GM19438 (cell line): ENCODE results near the gene LPXN.
A peak's percentile ranks its signal among the peaks of the same experiment; 100 is the strongest.
"Not testable (repeated sequence)": the region's sequence is repeated elsewhere in the genome, so short reads cannot be mapped to it uniquely, and the experiment has no call there.

ENCODE experiments used
- ATAC-seq: cut with Tn5 transposase; IDR thresholded peaks from one replicate; pipeline ENCODE4 v1.9.1; 2021; ENCODE audit warnings: low read depth; ENCODE audit not compliant: unreplicated experiment

The LPXN gene

DNA sequence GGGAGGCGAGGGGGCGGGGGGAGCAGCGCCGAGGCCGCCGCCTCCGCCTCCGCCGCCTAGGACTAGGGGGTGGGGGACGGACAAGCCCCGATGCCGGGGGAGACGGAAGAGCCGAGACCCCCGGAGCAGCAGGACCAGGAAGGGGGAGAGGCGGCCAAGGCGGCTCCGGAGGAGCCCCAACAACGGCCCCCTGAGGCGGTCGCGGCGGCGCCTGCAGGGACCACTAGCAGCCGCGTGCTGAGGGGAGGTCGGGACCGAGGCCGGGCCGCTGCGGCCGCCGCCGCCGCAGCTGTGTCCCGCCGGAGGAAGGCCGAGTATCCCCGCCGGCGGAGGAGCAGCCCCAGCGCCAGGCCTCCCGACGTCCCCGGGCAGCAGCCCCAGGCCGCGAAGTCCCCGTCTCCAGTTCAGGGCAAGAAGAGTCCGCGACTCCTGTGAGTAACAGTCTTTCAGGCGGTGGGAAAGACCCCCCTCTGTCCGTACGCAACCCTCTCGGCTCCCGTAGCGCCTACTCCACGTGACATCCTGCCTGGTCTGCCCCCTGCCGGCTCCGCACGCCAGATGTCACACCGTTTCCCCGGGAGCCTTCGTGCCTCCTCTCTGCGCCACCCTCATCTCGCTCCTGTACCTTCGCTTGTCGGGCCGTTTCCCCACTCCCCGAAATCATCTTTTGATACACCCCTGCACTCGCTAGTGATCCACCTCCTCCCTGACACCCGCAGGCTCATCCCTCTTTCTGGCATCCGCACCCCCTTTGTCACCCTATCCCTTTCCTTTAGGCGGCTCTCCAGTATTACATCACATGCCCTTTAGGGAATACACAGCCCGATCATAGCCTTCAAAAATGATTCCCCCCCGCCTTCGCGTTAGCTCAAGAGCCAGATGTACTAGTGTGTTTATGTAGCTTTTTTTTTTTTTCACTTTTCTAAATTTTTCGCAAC lies 3.8 kb upstream of the LPXN start:
- peak; percentile 41 for ATAC-seq

DNA sequence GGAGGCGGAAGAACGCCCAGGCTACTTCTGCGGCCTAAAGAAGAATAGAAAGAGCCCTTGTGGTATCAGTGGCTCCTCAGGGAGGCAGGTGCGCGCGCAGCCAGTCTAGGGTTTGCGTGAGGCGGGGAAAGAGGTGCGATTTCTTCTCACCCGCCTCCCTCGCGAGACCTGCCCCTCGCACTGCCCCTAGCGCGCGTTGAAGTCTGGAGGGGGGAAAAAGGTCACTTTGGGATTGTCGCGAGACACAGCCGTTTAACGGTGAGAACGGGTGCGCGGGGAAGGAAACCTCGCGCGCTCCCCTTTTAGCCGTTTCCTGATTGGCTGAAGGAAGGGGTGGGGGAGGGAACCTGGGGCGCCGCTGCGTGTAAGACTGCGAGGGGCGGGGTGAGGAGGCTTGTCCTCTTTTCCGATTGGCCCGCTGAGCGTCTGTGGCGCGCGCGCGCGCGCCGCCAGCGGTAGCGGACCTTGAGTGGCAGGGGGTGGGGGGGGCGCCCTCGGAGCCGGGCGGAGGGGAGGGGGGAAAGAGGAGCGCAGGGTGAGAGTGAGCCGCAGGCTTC lies 3.1 kb upstream of the LPXN start, which contains the start of gene ZFP91:
TSS of gene ZFP91 (plus strand) at position 429 of the 557 bp plus-strand sequence. CDS start 219 bp downstream, outside the sequence.
- peak; percentile 21 for ATAC-seq

DNA sequence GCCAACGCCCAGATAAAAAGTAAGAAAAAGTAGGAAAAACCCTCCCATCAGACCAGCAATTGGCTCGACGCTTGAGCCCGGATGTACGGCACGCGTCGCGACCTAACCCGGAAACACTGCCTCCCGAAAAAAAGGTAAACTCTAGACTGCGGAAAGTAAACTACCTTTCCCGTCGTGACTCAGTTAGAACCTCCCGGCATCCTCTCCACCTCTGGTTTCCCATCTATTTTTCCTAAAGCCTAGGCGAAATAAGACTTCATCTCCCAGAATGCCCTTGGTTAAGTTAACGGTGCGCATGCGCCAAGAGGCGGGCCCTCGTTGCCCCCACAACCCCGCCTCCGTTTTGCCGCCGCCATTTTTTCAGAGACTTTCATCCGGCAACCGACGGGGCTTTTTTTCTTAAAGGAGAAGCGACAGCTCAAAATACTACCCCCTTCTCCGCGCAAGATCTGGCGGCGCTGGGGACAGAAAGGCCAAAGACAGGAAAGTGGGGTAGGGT lies 2.5 kb upstream of the LPXN start:
- peak; percentile 26 for ATAC-seq

DNA sequence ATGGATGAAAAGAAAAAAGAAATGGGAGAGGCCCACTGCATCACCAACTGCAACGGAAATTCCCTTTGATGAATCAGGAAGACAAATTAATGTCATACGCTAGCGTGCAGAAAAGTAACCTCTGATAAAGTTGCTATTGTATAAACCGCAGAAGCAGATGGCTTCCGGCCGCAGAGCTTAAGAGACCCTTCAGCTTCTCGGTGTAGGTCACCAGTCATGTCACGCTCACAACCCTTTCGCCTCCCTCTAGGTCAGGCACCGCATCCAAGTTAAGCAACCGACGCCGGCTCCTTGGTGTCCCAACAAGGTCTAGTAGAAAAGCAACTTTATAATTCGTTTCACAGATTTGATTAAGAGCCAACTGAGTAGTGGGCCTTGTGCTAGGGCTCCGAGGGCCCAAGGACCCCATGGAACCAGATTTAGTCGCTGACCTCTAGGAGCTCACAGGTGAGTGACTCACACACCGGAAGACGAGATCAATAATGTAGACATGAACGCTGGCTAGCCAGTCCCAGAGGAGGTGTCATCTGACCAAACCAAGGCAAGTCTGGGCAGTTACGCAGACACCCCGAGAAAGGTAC lies 2.0 kb upstream of the LPXN start:
- peak; percentile 38 for ATAC-seq

DNA sequence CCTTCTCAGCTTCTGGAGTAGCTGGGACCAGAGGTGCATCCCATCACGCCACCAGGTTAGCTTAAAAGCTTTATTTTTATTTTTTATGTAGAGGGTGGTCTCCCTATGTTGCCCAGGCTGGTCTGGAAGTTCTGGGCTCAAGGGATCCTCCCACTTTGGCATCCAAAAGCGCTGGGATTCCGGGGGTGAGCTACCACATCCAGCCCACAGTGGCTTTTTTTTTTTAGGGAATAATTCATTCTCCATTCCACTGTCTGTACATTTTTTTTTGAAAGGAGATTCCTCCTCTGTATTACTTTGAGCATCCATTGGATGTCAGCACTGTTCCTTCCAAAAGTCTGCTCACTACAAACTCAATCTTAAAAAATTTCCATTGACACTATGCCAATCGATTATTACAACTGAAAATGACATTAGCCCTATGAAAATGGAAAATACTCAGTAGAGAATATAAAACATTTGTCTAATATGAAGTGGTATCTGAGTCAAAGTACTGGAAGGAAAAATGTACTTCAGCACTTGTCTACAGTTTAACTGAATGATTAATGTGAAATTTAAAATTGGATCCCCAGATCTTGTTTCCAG lies 1.3 kb upstream of the LPXN start:
- no peak for ATAC-seq

DNA sequence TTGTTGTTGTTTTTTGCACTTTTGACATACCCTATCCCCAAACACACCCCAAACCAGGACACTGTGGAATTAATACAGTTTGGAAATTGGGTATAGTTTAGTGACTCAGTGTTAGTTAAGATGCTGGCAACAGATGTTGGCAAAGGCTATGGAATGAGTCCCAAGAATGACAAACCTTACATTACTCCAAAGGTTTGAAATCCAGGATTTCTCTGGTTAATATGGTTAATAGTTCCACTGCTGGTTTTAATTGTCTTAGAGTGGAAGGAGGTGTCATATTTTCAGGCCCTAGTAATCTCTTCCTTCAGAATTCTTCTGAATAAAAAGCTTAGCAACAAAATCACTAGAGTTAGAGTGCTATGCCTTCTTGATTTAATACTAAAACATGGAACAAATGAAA lies 775 bp downstream of the LPXN start:
- ATAC-seq = no peak

DNA sequence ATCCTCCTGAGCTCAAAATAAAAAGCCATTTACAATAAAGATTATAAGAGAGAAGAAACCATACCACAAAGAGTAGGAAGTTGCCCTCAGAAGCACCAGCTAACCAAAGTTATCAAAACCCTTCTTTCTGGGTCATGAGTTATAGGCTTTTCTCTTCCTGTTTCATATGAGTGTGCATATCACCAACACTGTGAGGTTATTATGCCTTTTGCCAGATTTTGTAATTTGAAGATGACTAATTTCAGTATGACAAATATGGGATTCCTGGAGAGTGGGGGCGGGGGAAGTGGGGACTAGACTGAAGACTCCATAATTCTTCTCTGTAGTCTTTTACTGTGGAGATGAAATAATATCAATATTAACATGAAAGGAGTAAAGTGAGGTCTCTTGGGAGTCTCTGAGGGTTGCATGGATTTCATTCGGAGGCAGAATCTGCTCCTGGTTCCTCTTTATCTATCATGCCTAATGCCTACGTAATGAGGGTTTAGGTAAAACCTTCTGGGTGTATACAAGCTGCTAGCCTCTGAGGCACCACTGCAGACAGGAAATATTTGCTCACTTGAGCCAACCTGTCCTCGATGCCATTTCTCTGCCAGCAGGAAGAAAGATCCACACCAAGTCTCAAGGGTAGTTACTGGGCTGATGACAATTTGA lies 2.1 kb downstream of the LPXN start:
- peak; percentile 26 for ATAC-seq

DNA sequence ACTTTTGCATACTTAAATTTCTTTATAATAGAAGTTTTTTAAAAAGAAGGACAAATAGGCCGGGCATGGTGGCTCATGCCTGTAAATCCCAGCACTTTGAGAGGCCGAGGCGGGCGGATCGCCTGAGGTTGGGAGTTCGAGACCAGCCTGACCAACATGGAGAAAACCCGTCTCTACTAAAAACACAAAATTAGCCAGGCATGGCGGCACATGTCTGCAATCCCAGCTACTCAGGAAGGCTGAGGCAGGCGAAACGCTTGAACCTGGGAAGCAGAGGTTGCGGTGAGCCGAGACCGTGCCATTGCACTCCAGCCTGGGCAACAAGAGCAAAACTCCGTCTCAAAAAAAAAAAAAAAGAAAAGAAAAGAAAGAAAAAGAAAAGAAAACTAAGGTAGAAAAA lies 2.8 kb downstream of the LPXN start:
- ATAC-seq = not testable (repeated sequence)

DNA sequence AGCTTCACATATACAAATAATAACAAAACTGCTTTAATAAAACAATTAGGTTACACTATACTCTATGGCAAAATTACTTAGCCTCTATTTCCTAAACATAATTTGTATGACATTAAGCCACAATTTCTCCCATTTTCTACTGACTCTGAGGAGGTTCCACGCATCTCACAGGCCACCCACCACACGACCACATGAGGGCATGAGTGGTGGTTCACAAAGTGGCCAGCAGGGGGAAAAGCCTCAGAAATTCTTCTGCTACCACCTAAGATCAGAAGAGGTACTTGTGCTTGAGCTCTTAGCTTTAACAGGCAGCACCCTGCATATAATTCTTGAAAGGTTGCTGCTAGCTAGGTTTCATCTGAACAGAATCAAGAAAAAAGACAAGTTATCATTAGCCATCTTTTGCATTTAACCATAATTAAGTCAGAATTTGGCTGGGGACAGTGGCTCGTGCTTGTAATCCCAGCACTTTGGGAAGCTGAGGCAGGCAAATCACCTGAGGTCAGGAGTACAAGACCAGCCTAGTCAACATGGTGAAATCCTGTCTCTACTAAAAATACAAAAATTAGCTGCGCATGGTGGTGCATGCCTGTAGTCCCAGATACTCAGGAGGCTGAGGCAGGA lies 7.7 kb downstream of the LPXN start:
- ATAC-seq = peak; percentile 94

DNA sequence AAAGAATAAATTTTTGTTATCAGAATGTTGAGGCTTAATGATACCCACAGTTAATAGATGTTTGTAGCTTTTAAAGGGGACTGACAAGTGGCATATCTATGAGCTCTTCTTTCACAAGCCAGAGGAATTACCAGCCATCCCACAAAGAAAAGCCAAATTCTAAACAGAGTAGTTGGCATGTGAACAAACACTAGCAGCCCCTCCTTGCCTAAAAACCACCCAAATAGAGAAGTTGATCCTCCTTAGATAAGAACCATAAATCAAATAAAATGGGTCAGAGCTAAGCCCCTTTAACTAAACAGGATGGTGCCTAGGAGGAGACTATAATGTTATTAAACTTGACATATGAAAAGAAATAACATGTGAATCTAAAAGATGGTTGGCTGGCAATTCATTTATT lies 11.4 kb downstream of the LPXN start:
- ATAC-seq = no peak

DNA sequence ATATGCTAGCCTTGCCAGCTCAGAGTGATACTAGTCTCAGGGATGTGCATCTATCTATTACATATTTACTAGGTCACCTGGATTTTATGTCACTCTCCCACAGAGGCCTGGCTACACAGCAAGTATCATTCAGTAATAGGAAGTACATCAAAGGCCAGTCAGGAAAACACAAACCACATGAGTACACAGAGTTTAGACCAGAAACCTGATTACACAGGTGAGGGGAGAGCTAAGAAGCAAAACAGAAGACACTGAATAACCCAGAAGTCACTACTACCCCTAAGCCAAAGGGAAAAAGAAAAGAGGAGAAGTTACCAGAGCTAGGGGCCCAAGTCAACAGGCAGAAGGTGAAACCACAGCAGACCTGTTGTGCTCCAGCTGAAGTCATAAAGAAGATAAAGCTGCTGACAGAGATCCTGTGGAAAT lies 13.3 kb downstream of the LPXN start:
- peak; percentile 97 for ATAC-seq

DNA sequence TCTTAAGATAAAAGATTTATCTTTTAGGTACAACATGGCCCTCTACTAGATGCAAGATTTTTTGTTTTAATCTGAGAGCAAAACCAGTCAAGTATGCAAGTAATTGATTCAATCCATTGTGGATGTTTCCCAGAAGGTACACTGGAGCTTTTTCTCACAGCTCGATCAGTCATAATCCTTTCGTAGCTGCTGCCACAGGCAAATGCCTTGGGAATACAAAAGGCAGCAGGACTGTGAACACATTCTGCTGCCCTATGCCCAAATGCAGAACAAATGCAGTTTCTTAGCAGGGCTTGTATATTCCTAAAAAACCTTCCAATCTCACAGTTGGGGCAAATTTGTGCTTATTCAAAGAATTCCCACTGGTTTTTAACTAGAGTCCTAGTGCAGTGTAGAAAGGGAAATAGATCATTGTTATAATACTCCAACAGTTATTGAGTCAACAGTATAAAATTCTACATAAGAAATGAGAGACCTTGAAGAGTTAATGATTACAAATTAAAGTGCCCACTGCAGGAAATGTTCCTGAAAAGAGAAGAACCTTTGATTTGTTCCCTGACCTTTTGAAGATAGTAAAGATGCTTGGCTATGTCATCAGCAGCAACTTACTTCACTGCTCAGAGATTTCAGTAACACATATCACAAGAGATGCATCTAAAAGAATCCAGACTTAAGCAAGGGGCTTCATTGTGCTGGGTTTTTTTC lies 14.1 kb downstream of the LPXN start:
- ATAC-seq = no peak

DNA sequence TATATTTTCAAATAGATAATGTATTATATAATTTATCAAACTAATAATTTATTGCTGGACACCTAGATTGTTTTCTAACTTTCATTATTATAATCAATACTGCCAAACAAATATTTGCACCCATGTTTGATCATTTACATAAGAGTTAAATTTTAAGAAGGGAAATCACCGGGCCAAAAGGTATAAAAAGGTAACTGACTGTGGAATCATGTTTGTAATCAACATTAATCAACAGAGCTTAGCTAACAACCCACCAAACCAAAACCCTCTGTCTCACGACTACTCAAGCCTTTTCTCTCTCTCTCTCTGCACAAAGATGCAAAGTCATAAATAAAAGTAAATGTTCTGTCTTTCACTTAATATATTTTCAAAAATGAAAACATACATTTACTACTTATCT lies 14.8 kb downstream of the LPXN start:
- no peak for ATAC-seq

DNA sequence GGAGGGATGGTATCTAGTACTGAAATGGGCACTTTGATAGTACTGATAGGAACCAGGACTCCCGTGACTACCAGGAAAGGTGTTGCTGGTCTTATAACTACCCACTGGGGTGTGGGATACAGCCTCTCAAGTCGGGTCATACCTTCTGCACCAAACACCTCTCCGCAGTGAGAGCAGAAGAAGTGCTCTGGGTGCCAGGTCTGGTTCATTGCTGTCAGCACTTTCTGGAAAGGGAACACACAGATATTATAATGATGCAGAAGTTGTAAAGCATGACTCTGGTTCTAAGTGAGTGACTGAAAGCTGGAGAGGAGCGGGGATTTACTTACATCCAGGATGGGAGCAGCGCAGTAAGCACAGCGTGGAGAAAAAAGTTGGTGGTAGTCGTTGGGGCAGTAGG lies 26.0 kb downstream of the LPXN start:
- ATAC-seq = no peak

DNA sequence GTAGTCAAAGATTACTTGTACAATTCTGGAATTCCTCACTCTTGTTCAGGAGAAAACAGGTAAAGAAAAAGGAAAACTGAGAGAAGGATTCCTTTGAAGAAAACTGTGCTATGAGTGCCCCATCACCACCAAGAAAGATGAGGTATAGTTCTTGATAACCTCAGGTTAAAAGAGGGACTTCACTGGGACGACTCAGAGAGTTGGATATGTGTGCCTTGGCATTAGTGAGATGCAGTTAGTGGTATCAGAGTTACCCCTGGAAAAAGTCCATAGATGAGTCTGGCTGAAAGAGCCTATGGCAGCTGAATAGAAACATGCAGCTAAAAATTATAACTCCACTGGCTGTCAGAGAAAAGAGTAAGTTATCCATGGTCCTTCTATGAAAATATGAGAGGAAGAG lies 28.8 kb downstream of the LPXN start:
- no peak for ATAC-seq

DNA sequence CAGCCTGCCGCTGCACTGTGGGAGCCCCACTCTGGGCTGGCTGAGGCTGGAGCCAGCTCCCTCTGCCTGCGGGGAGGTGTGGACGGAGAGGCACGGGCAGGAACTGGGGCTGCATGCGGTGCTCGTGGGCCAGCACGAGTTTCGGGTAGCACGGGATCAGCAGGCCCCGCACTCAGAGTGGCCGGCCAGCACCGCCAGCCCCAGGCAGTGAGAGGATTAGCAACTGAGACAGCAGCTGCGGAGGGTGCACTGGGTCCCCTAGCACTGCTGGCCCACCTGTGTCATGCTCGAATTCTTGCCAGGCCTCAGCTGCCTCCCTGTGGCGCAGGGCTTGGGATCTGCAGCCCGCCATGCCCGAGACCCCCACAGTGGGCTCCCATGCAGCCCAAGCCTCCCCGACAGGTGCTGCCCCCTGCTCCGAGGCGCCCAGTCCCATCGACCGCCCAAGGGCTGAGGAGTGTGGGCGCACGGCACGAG lies 43.8 kb downstream of the LPXN start:
- no peak for ATAC-seq

DNA sequence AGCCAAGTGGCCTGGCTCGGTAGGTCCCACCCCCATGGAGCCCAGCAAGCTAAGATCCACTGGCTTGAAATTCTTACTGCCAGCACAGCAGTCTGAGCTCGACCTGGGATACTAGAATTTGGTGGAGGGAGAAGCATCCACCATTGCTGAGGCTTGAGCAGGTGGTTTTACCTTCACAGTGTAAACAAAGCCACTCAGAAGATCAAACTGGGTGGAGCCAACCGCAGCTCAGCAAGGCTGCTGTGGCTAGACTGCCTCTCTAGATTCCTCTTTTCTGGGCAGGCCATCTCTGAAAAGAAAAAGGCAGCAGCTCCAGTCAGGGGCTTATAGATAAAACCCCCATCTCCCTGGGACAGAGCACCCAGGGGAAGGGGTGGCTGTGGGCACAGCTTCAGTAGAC lies 45.4 kb downstream of the LPXN start:
- ATAC-seq = no peak

DNA sequence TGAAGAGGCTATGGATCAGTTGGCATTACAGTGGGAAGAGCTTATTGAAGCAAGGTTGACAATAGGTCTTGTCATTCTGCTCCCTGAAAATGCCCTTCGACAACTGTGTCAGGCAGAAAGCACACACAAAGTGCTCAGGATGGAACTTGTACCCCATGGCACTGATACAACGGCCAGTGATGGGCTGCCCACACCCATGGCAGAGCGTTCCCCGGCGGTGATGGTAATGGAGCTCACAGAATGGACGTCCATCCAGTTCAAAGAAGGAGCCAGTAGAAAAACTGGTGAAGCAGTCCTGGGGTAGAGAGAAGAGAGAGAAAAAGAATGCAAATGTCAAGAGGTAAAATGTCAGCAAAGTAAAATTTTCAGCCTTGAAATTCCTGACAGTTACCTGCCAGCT lies 48.2 kb downstream of the LPXN start:
- no peak for ATAC-seq

DNA sequence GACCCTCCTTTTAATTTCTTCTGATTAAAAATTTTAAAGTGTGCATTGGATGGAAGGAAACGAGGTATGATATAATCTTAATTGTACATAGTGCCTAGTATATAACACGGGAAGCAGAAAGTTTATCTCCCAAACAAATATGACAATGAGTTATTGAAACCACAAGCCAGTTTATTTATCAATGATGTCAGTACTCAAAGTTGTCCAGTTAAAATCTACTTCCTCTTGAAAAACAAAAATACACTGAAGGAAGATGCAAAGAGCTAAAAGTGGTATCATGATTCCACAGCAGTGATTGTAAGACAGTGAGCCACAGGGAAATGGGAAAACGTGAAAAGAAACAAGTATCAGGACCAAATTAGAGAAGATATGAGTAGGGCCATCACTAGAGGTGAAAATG lies 48.9 kb downstream of the LPXN start:
- no peak for ATAC-seq
